Natural killer cell (primary cell): Measurements from ENCODE around the gene DLG5. TPM values are rescaled to one million over a fixed set of nuclear protein-coding genes. Genes with fewer than 3 reads are reported as not detected.

Source experiments
- ATAC-seq, 3 donors: fragments of 150-1000 bp in 2 of 3; fragments of 200-7000 bp in 1 of 3; cut with Tn5 transposase; 1 replicate in 1 of 3; 2 replicates in 2 of 3; pipeline ENCODE4 v1.10.0; 2021; ENCODE audit warnings: mild to moderate bottlenecking in 2 of 3, moderate library complexity in 2 of 3
- DNase-seq, 2 donors: peaks; one replicate each; pipeline versions ENCODE4 v3.0.0 to v3.0.0-alpha.2; 2013 to 2021; ENCODE audit warnings: mixed read lengths in 1 of 2
- H3K27ac ChIP-seq: one replicate; pipeline ENCODE4 v1.5.1; 2013; ENCODE audit warnings: mild to moderate bottlenecking, low read length
- H3K27me3 ChIP-seq: one replicate; pipeline ENCODE4 v1.6.1; 2013; ENCODE audit warnings: low read length; ENCODE audit not compliant: control insufficient read depth, insufficient read depth
- H3K36me3 ChIP-seq: one replicate; pipeline ENCODE4 v1.6.1; 2013; ENCODE audit warnings: low read length; ENCODE audit not compliant: control insufficient read depth, insufficient read depth
- H3K4me1 ChIP-seq: one replicate; pipeline ENCODE4 v1.6.1; 2013; ENCODE audit warnings: low read length; ENCODE audit not compliant: control insufficient read depth, insufficient read depth
- H3K4me3 ChIP-seq: one replicate; pipeline ENCODE4 v1.5.1; 2013; ENCODE audit warnings: low read length
- H3K9me3 ChIP-seq: one replicate; pipeline ENCODE4 v1.6.1; 2013; ENCODE audit warnings: low read length; ENCODE audit not compliant: control insufficient read depth, insufficient read depth
- H3K27ac Mint-ChIP-seq, 2 donors: one replicate each; pipeline ENCODE4 v1.8.0; 2022; ENCODE audit warnings: mild to moderate bottlenecking in 2 of 2, mixed read lengths in 2 of 2, moderate library complexity in 1 of 2
- H3K27me3 Mint-ChIP-seq, 2 donors: one replicate each; pipeline ENCODE4 v1.8.0; 2022; ENCODE audit warnings: low read depth in 2 of 2, mixed read lengths in 2 of 2
- H3K36me3 Mint-ChIP-seq: one replicate; pipeline ENCODE4 v1.8.0; 2022; ENCODE audit warnings: mixed read lengths
- H3K4me1 Mint-ChIP-seq, 2 donors: one replicate each; pipeline ENCODE4 v1.8.0; 2022; ENCODE audit warnings: mixed read lengths in 2 of 2
- H3K4me3 Mint-ChIP-seq: one replicate; pipeline ENCODE4 v1.8.0; 2022; ENCODE audit warnings: mild to moderate bottlenecking, moderate library complexity, mixed read lengths
- H3K9me3 Mint-ChIP-seq, 2 donors: one replicate each; pipeline ENCODE4 v1.8.0; 2022; ENCODE audit warnings: mixed read lengths in 2 of 2
- CTCF ChIP-seq: fragments of 200-600 bp; IDR thresholded peaks from one replicate; pipeline ENCODE4 v1.8.0; 2022; ENCODE audit warnings: antibody characterized with exemption
- WGBS: methylation state at CpG from one replicate; pipeline ENCODE4 v1.1.7; 2013; ENCODE audit warnings: missing lambda C conversion rate; ENCODE audit not compliant: insufficient coverage; 5-methylcytosine and 5-hydroxymethylcytosine counted together
- intact Hi-C: fragments of 100-400 bp; cut with micrococcal nuclease; formaldehyde crosslinking; loops from one replicate; pipeline ENCODE4 v1.14.2; 2022
- total RNA-seq, 4 donors: library from RNA; stranded (reverse); fragments of 120-200 nt in 1 of 4; gene quantifications; one replicate each; pipeline versions ENCODE4 v1.2.3 to v1.2.4, GENCODE V29; 2013 to 2022

Gene DLG5
- total RNA-seq, 3 donors from 2014 or later (not counting 1 experiment from before 2014, with no cell fraction given) = 52.8 to 75.0 (median 52.9) TPM

- no peak overlapping the region for H3K27ac ChIP-seq
- DNase-seq (no peak), ATAC-seq (no peak)
- H3K4me1 ChIP-seq = peaks cover 14% of the 10 kb centered on the region
- no peaks in the 10 kb centered on the region for H3K27me3 ChIP-seq
- Mint-ChIP-seq H3K36me3 (peaks cover 6% of the 10 kb centered on the region), H3K27ac (no peak overlapping the region), H3K27me3 (no peaks in the 10 kb centered on the region), H3K9me3 (no peaks in the 10 kb centered on the region), H3K4me3 (no peak overlapping the region), H3K4me1 (peaks cover 12 to 13% of the 10 kb centered on the region in 2 donors)
- no peak overlapping the region for H3K4me3 ChIP-seq
- H3K36me3 ChIP-seq = peaks cover 47% of the 10 kb centered on the region
- WGBS = 93% methylated on average over 10 of the region's 10 CpGs
- TF ChIP-seq CTCF = no peak
- no peaks in the 10 kb centered on the region for H3K9me3 ChIP-seq
- intact Hi-C loops = no loop called here
Observed at GRCh38 chr10:77829356-77829755, 97.2 kb downstream of the DLG5 start.

- Histone ChIP-seq H3K36me3 (peaks cover 50% of the 10 kb centered on the region), H3K9me3 (no peaks in the 10 kb centered on the region), H3K27me3 (no peaks in the 10 kb centered on the region), H3K27ac (no peak overlapping the region), H3K4me1 (peaks cover 14% of the 10 kb centered on the region), H3K4me3 (no peak overlapping the region)
- Mint-ChIP-seq H3K9me3 (no peaks in the 10 kb centered on the region), H3K27me3 (no peaks in the 10 kb centered on the region), H3K27ac (no peak overlapping the region), H3K36me3 (peaks cover 4% of the 10 kb centered on the region), H3K4me3 (no peak overlapping the region), H3K4me1 (peaks cover 11 to 12% of the 10 kb centered on the region in 2 donors)
- intact Hi-C loops = no loop called here
- WGBS = 98% methylated on average over 5 of the region's 6 CpGs
- no peak for TF ChIP-seq CTCF
- no peak for DNase-seq
- ATAC-seq = no peak
Observed at GRCh38 chr10:77828377-77828776, 98.2 kb downstream of the DLG5 start.

GRCh38 chr10:77827366-77827765 lies 99.2 kb downstream of the DLG5 start:
- ATAC-seq (no peak), DNase-seq (no peak)
- Histone ChIP-seq H3K27ac (no peak overlapping the region), H3K9me3 (no peaks in the 10 kb centered on the region), H3K27me3 (no peaks in the 10 kb centered on the region), H3K4me1 (peaks cover 7% of the 10 kb centered on the region), H3K36me3 (peaks cover 50% of the 10 kb centered on the region), H3K4me3 (no peak overlapping the region)
- no peak overlapping the region for H3K27ac Mint-ChIP-seq
- no peaks in the 10 kb centered on the region for H3K36me3 Mint-ChIP-seq
- 86% methylated on average over 9 of the region's 9 CpGs for WGBS
- no peak for TF ChIP-seq CTCF
- H3K4me3 Mint-ChIP-seq = no peak overlapping the region
- intact Hi-C loops = no loop called here
- H3K4me1 Mint-ChIP-seq = peaks cover 3 to 4% of the 10 kb centered on the region in 2 donors
- H3K9me3 Mint-ChIP-seq = no peaks in the 10 kb centered on the region
- no peaks in the 10 kb centered on the region for H3K27me3 Mint-ChIP-seq

- H3K27ac ChIP-seq = no peak overlapping the region
- Mint-ChIP-seq H3K4me3 (no peak overlapping the region), H3K4me1 (no peaks in the 10 kb centered on the region), H3K9me3 (no peaks in the 10 kb centered on the region), H3K27ac (peak overlapping the region in 1 of 2 donors; percentile 51), H3K36me3 (no peaks in the 10 kb centered on the region), H3K27me3 (no peaks in the 10 kb centered on the region)
- H3K9me3 ChIP-seq = no peaks in the 10 kb centered on the region
- DNase-seq (no peak), ATAC-seq (no peak)
- H3K36me3 ChIP-seq = peaks cover 52% of the 10 kb centered on the region
- no peaks in the 10 kb centered on the region for H3K4me1 ChIP-seq
- intact Hi-C loops = no loop called here
- WGBS = 92% methylated on average over 5 of the region's 5 CpGs
- no peak overlapping the region for H3K4me3 ChIP-seq
- no peaks in the 10 kb centered on the region for H3K27me3 ChIP-seq
- no peak for TF ChIP-seq CTCF
Observed at GRCh38 chr10:77825965-77826364, 100.6 kb downstream of the DLG5 start.
